Cerebellar cortex (tissue), 1 donor: ENCODE measurements around the gene ADGRL3.
"Not testable (repeated sequence)": the region's sequence is repeated elsewhere in the genome, so short reads cannot be mapped to it uniquely, and the experiment has no call there.

Experiments
- DNase-seq: peaks from one replicate; pipeline ENCODE4 v3.0.0-alpha.2; 2015; ENCODE audit warnings: low spot score

ADGRL3 gene

DNA sequence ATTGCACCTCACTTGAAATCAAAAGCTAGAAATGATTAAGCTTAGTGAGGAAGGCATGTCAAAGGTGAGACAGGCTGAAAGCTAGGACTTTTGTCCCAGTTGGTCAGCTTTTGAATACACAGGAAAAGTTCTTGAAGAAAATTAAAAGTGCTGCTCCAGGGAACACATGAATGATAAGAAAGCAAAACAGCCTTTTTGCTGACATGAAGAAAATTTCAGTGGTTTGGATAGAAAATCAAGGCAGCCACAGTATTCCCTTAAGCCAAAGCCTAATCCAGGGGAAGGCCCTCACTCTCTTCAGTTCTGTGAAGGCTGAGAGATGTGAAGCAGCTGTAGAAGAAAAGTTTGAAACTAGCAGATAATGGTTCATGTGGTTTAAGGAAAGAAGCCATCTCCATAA lies 150.8 kb downstream of the ADGRL3 start:
- DNase-seq: no peak

- no peak for DNase-seq
Observed at GRCh38 chr4:61356696-61357095, 156.6 kb downstream of the ADGRL3 start.

DNA sequence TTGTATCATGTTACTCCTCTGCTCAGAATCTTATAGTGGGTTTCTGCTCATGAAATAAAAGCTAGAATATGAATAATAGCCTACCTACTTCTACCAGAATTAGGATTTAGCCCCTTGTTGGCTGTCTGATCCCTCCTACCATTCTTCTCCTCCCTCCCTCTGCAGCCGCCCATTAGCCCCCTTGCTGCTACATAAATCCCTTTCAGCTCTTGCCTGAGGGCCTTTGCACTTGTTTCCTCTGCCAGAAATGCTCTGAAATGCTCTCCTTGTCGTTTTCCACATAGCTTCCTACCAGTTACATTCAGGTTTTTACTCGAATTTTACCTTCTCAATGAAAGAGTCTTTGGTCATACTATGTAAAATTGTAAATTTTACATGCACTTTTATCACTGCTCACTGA lies 159.2 kb downstream of the ADGRL3 start:
- DNase-seq: no peak

- DNase-seq: not testable (repeated sequence)
Observed at GRCh38 chr4:61372817-61373216, 172.7 kb downstream of the ADGRL3 start.

DNA sequence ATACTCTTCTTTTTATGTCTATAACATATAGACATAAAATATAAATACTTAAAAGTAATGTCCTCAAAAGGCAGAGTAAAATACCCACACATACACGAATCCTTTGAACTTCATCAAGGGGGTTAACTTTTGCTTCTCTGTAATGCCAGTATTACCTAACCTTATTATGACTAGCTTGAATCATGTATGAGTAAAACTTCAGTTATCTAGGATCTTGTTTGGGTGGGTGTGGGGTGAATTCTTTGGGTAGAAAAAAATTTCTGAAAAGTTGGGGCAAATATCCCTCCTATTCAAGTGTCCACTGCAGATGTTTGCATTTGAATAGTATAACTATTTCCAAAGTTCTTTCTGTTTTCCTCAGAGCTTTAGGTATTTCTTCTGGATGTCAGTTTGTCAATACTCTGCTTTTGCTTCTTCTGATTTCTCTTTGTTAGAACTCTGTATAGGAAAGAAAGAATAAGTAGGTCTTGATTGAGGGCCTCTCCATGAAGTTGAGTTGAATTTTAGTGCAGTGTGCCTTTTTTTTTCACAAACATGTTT lies 173.8 kb downstream of the ADGRL3 start:
- DNase-seq: no peak

DNA sequence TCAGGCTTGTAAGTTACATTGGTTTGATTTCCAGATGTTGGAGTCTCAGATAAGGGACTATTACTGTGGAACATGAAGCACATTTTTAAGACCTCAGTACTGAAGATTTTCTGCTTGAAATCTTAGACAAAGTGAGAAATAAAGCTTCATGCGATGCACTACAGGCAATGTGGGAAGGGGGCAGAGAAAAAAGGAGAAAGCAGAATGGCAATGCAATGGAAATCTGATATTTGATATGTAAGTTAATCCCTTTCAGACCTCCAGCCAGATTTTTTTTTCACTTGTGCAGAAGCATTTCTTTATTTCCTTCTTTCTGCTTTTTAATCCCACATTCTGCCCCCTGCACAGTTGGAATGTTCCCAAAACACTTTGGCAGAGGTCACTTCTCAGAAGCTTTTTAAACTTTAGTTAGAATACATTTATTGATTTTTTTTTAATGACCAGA lies 174.3 kb downstream of the ADGRL3 start:
- peak; percentile 8 for DNase-seq

DNA sequence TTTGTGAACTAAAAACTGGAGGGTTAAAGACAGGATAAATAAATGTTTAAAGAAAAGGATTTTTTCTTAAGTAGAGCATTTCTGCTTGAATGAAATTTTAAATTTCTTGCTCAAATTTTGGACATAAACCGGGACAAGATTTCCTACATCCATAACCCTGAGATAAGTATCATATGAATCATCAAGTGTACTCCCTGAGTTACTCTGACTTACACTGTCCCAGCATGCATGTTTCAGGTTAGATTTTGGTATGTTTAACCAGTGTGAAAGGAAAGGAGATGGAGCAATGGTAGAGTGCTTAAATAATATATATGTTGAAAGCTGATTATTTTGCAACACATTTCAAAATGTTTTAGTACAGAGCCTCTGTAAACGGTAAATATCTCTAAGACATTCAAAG lies 175.2 kb downstream of the ADGRL3 start:
- no peak for DNase-seq

- DNase-seq: no peak
Observed at GRCh38 chr4:61376301-61376700, 176.2 kb downstream of the ADGRL3 start.

DNA sequence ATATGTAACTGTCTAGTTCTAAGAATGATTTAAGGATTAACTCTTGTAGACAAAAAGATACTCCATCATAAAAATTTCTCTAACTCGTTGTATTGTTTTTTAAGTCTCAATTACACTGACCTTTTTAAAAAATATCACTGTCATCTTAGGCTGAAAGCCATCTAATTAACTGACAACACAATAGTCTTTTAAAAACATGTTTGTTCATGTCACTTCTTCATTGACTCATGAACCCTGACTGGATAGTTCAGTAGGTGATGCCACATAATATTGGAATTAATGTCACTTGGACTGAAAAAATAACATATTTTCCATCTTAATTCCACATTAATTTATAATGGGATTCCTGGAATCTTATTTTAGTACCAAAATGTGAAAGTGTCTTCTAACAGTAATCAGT lies 179.3 kb downstream of the ADGRL3 start:
- no peak for DNase-seq

GRCh38 chr4:61380865-61381264 lies 180.7 kb downstream of the ADGRL3 start:
- no peak for DNase-seq

DNA sequence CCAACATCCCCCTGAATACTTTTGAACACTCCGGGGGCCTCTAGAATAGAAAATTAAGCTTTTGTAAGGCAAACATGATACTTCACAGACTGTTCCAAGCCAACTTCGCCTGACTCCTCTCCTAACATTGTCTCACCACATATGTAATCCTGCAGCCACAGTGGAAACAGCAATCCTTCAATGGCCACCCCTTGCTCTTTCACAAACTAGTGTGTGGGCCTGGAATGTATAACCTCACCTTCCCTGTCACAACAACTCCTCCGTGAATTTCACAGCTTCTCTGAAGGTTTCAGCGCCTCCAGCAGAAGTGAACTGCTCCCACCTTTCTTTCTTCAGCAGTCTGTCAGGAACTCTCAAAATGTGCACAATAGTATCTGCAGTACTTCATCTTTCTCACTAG lies 185.1 kb downstream of the ADGRL3 start:
- DNase-seq: no peak

GRCh38 chr4:61387372-61387771 lies 187.2 kb downstream of the ADGRL3 start:
- not testable (repeated sequence) for DNase-seq

- DNase-seq: no peak
Observed at GRCh38 chr4:61389640-61390039, 189.5 kb downstream of the ADGRL3 start.

GRCh38 chr4:61395754-61396153 lies 195.6 kb downstream of the ADGRL3 start:
- no peak for DNase-seq

DNA sequence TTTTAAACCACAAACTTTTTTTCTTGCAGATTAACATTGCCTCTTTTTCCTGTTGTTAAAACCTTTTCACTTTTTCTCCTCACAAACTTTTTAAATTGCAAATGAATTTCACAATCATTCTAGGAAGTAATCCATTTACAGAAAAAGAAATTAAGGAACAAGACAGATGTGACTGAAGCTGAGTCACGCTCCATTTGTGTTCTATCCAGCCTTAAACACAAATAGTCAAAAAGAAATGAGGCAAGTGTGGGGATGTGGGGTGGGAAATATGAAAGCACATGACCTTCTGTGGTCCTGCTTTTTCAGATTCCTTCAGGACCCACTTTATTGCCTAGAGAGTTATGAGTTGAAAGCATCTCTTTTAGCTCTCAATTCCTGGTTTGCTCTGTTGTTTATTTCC lies 197.0 kb downstream of the ADGRL3 start:
- no peak for DNase-seq

DNA sequence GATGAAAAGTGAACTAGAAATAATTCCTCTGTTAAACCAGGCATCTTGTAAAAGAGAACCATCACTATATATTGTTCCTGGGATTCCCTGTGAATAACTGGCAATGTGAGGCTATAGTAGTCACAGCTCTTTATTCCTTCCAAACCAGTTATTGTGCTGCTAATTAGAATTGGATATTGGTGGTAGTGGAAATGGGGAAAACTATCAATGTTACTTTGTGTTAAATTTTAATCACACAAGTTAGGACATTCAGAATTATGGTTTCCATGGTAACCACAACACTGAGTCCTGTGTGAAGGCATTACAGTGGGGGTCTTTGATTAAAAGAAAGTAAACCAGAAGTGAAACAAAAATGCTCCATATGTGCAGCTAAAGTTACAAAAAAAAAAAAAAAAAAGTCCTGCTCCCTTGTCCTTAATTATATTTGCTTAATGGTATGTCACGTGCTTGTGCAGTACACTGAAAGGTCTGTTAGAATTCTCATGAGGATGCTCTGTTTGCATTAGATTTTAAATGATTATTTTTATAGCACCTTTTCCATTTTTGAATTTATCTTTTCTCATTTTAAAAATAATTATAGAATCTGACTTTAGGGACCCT lies 200.4 kb downstream of the ADGRL3 start:
- DNase-seq: no peak

DNA sequence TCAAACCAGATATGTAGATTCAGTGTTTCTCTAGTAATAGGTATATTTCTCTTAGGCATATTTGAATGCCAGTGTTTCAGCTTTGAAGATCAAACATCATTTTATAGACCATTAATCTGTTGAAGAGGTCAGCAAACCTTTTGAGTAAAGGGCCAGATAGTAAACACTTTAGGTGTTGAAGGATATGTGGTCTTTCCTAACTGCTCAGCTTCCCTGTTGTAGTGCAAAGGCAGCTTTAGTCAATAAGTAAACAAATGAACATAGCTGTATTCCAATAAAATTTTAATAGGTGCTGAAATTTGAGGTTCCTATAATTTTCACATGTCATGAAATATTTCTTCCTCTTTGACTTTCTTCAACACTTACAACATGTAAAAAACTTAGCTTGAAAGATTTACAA lies 201.6 kb downstream of the ADGRL3 start:
- DNase-seq: no peak

DNA sequence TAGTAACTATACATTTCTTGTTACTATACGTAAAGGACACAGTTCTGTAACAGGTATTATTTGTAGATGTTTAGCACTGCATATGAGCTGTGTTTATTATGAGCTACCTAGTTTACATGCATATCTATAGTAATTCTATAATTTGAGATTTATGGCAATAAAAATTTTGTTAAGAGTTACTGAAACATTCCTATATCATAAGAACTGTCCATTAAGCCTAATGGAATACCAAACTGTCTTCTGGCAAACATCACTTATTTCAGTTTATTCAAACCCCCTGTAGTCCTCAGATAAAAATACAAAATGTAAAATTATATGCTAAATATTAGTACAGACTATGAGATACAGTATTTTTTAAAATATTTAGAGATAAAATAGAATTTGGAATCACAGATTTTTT lies 205.2 kb downstream of the ADGRL3 start:
- DNase-seq: no peak

DNA sequence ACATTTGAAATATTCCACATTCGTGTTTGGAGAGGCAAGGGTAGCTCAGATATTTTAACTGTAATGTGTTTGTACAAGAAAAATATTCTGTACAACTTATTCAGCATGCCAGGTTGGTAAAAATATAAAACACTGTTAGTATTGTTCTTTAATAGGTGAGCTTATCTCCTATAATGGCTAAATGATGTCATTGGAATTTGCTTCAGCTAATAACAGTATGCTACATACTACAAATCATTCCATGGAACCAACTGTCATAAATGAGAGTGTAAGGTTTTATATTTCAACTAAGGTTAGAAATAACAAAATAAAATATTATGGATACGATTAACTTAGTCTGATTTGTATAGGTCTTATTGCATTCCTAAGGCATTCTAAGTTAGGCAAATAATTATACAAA lies 206.6 kb downstream of the ADGRL3 start:
- no peak for DNase-seq

- DNase-seq: no peak
Observed at GRCh38 chr4:61407642-61408618, 207.8 kb downstream of the ADGRL3 start.

DNA sequence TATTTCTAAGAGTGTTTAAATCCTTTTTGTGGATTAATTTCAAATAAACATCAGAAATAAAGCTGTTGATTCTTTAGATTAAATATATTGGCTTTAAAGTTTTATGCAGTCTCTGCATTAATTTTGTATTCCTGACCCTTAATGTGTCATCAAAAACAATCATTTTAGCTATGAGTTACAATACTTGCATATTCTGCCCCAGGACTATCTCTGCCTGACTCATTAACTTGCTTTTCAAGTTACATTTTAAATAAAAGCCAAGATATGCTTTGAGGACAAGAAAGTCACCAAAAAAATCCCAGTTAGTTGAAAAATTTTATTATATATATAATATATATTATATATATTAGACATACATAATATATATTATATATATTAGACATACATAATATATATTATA lies 208.7 kb downstream of the ADGRL3 start:
- no peak for DNase-seq

GRCh38 chr4:61411241-61411640 lies 211.1 kb downstream of the ADGRL3 start:
- no peak for DNase-seq

DNA sequence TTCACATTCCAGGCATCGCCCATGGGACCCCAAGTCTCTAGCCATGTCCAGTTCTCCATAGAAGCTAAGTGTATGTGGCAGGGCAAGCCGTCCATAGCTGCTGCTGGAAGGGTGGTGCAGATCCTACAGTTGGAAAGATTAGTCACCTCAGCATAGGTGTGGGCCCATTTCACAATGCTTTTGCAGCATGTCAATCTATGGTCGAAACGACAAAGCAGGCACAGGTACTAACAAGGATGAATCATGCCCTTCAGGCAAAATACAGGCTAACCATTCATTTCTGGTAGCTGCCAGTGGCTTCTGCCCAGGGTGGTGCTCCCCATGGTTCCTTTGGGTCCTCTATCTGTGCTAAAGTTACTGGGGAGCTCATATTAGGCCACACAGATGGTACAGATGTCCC lies 225.2 kb downstream of the ADGRL3 start:
- no peak for DNase-seq
